Measurements from ENCODE around the gene SALL3.

Gene SALL3

DNA sequence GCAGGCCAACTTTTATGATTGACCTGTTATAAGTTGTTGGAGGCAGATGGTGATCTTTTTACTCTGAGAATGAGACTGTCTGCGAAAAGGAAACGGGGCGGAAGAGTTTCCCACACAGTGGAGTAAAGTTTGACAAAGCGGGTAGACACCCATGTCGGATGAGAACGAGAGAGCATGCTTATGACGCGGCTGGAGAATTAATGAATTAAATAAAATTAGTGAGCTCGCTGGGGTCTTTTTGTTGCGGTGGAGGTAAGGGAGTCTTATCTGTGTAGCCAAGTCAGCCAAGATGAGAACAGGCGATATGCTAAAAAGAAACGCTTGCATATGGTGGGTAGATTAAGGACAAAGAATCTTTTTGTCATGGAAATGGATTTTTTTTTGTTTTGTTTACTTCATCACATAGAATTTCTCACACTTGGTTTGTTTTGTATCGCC lies 1.8 kb downstream of the SALL3 start:
- no peak for DNase-seq

DNA sequence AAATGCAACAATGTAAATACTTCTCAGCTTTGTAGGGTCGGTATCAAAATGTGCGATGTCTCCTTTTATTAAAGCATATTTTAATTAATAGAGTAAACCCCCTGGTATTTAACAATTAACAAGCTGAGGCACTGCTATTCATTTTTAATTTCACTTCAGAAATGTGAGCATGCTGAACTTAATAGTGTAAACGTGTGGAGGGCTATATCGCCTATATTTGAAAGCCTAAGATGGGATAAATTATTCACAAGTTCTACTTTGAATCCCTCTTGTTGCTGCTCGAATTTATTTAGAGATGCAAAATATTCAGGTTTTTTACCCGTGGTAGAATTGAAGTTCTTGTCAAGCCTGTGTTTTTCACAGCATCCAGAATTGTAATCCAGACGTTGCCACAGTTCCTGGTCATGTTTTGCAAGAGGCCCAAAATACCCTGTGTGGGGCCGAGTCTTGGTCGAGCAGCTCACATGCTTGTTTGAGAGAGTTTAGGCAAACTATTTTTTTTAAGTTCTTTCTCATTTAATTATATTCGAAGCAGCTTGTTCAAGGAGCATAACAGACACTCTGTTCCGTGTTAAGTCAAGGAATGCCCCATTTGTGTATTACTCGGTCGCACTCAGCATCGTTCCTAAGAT lies 2.5 kb downstream of the SALL3 start:
- DNase-seq = no peak

- no peak for DNase-seq
These were observed 3.9 kb downstream of the SALL3 start for GRCh38 chr18:78983512-78983911.

DNA sequence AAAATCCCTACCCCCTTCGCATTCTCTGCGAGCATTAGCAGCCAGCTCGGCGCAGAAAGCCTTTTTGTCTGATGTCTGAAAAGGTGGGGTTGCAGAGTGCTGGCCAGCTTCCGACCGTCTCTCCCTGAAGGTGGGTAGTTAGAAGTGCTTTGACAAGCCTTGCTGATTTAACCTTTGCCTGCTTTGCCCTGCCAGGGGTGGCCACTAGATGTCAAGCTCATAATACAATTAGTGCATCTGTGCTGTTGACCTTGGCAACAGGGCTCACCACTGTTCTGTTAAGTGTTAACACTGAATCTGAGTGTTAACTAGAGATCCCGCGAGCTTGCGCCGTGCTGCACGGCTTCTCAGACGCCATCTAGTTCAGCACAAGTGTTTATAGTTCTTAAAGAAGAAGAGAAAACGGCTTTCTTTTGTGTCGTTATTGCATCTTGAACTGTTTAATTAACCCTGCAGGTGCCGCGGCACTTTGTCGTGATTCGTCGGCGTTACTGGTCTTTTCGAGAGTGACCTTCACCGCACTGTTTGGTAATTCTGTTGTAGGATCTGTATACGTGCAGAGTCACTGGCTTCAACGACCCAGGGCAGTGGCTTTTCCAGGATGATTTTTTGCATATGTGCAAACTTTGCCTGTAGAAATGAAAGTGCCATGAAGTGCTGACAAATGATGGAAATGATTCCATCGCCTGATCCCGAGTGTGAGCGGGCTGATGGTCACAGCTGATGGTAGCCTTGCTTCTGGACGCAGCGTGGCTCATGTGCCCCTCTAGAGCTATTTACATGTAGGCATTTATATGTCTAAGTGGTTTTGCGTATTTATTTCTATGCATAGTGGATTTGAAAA lies 5.5 kb downstream of the SALL3 start:
- no peak for DNase-seq

GRCh38 chr18:78986018-78986481 lies 6.4 kb downstream of the SALL3 start:
- peak; percentile 11 for DNase-seq

DNA sequence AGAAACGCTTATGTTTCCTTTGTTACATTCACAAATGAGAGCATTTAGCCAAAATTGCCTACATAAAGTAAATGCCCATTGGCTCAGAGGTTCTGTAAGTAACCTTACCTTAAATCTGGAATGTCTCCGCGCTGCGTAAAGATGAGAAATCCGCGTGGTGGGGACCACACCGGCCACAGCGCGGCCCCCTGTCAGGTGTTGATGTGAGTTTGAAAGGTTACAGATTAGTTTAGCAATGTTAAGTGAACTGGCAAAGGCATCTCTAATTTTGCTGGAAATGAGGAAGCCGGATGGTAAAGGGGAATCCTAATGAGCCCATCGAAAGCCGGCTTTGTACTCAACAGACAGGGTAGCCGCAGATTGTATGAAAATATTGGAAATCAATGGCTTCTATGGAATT lies 11.8 kb downstream of the SALL3 start:
- DNase-seq = no peak

GRCh38 chr18:78992041-78993011 lies 12.7 kb downstream of the SALL3 start:
- DNase-seq = no peak

DNA sequence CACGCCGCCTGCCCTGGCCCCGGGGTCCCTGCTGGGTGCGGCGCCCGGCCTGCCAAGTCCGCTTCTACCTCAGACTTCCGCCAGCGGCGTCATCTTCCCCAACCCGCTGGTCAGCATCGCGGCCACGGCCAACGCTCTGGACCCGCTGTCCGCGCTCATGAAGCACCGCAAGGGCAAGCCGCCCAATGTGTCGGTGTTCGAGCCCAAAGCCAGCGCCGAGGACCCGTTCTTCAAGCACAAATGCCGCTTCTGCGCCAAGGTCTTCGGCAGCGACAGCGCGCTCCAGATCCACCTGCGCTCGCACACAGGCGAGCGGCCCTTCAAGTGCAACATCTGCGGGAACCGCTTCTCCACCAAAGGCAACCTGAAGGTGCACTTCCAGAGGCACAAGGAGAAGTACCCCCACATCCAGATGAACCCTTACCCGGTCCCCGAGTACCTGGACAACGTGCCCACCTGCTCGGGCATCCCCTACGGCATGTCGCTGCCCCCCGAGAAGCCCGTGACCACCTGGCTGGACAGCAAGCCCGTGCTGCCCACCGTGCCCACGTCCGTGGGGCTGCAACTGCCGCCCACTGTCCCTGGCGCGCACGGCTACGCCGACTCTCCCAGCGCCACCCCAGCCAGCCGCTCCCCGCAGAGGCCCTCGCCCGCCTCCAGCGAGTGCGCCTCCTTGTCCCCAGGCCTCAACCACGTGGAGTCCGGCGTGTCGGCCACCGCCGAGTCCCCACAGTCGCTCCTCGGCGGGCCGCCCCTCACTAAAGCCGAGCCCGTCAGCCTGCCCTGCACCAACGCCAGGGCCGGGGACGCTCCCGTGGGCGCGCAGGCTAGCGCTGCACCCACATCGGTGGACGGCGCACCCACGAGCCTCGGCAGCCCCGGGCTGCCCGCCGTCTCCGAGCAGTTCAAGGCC lies 13.7 kb downstream of the SALL3 start:
- no peak for DNase-seq

GRCh38 chr18:78994000-78994399 lies 14.4 kb downstream of the SALL3 start:
- DNase-seq = no peak

GRCh38 chr18:78994531-78994930 lies 14.9 kb downstream of the SALL3 start:
- no peak for DNase-seq

- no peak for DNase-seq
These were observed 15.5 kb downstream of the SALL3 start for GRCh38 chr18:78994977-78995582.

DNA sequence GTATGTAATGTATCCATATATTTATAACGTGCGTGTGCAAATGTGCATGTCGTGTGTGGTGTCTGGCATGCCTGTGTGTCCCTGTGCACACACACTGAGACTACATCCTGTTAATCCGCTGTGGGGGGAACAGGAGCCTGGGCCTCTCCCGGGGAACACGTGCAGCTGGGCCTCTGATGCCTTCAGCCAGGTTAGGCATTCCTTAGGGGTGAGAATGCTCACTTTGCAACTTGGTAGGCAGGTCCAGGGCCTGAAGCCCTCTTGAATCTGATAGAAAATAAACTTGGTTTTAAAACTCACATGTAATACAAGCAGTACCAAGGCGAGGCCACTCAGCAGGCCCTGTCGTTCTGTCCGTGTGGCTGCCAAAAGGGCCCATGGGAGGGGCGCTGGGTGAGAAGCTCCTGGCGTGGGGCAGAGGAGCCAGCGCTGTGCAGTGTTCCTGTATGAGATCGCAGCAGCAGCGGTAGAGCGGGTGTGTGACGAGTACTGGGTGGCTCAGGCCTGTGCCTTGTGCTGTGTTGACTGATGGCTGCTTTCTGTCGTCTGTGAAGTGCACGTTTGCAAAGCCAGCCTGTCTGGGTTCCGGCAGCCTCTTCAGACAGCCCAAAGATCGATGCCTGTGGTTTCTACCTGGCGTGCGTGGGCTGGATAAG lies 16.2 kb downstream of the SALL3 start:
- no peak for DNase-seq

DNA sequence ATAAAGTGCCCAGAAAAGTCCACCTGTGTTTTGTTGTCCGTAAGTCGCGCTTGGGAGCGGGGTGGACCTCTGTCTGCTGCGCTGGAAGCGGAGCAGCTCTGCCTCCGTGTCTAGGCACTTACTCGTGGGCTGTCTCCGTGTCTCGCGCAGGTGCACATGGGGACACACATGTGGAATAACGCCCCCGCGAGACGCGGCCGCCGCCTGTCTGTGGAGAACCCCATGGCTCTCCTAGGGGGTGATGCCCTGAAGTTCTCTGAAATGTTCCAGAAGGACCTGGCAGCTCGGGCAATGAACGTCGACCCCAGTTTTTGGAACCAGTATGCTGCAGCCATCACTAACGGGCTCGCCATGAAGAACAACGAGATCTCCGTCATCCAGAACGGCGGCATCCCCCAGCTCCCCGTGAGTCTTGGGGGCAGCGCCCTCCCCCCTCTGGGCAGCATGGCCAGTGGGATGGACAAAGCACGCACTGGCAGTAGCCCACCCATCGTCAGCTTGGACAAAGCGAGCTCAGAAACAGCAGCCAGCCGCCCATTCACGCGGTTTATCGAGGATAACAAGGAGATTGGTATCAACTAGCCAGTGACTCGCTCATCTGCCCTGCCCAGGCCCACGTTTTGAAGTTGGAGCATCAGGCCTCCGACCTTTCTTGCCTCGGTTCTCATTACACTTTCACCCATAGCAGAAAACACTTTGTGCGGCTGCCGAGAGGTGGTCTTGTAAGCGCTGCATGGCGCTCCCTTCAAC lies 17.3 kb downstream of the SALL3 start:
- no peak for DNase-seq

- no peak for DNase-seq
These were observed 18.9 kb downstream of the SALL3 start for GRCh38 chr18:78998371-78999071.

- DNase-seq = no peak
These were observed 20.3 kb downstream of the SALL3 start for GRCh38 chr18:78999939-79000338.

DNA sequence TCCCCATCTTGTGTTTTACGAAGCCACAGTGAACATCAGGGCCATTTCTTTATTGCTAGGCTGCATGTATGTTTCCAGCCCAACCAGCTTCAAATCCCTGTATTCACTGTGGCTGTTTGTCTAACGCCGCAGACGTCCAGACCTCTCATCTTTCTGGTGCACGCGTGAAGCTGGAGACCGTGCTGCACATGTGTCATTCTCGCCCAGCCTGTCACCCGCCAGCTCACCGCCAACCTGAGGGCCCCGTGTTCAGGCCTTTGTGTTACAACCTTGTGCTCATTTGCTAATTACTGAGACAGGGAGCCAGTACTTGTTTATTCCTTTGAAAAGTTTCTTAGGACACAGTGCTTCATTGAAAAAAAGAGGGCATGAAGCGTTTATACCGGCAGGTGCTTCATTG lies 21.4 kb downstream of the SALL3 start:
- no peak for DNase-seq

DNA sequence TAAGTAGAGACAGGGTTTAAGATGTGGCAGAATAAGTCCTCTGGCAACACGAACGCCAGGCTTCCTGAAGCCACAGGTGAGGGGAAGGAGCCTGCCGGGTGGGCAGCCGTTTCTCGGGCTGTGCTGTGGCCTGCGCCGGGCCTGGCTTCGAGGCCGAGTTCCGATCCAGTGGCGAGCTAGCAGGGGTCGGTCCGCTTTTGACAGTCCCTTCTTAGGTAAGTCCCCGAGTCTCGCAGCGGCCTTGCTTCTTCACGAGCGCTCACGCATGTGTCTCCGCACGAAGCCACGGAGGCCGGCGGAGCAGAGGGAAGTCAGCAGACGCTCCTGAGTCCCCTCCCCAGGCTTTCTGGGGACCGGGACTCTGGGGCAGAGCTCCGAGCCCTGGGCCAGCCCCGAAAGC lies 26.0 kb downstream of the SALL3 start:
- DNase-seq = no peak

DNA sequence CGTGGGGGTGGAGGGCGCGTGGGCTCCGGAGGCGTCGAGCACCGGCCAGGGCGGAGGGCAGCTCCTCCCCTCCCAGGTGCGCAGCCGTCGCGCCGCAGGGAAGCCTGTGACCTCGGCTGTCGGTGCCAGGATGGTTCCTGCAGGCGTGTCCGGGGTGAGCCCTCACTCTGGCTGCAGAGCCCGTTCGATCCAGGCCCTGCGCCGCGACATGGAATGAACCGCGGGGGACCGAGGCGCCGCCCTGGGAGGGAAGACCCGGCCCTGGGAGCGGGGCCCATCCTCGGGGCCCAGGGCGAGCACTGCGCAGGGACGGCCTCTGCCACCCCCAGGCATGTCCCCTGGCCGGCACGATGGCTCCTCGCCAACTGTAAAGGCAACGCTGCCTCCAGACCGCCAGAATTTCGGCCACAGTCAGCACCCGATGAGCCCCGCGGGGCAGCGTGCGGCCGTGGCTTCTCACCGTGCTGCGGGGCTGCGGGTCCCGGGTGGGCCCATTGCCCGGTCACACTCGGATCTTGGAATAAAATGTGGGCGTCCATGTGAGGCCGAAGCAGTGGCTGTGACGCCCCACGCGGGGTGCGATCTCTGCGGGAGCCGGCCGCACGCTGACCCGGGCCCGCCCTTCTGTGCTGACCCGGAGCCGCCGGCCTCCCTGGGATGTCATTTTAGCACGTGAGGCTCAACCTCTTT lies 26.6 kb downstream of the SALL3 start:
- no peak for DNase-seq

DNA sequence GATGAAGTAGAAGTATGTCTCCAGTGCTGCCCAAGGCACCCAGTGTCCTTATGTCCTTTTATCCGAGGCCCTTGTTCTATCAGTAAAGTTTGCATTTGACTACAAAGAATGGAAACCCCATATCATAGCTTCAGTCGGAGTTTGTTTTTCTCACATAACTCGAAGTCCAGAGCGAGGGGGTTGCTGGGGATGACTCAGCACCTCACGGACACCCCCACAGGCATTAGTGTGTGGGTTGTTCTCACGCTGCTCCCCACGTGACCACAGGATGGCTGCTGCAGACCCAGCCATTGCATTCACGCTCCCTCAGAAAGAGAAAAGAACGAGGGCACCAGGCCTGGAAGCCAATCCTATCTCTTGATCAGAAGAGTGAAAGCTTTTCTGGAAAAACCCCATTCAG lies 27.8 kb downstream of the SALL3 start:
- DNase-seq = no peak
